Measurements from ENCODE around the gene SFXN3. TPM values are rescaled to one million over a fixed set of nuclear protein-coding genes. Genes with fewer than 3 reads are reported as not detected.

The SFXN3 gene
- total and polyA plus RNA-seq, 2 of the 13 experiments (the other 11 are each of a cell fraction or from before 2014, with no cell fraction given), result 16.8 to 71.5 TPM

- TF ChIP-seq AHDC1 (CRISPR knock-in tag; IDR thresholded peaks at IDR 0.05; ENCODE audit: borderline replicate concordance) (peak; percentile 63; the same call in 1 of the 2 replicates), ZBTB7A (CRISPR knock-in tag; IDR thresholded peaks at IDR 0.05) (0 out of 2 replicates have a peak, but pooled peaks have one; percentile 41), IKZF5 (CRISPR knock-in tag; IDR thresholded peaks at IDR 0.05) (peak; percentile 19; the same call in 1 of the 2 replicates), YEATS2 (CRISPR knock-in tag; IDR thresholded peaks at IDR 0.05; ENCODE audit: borderline replicate concordance) (peak; percentile 52), PAF1 (CRISPR knock-in tag; IDR thresholded peaks at IDR 0.05) (no peak), ZNF430 (CRISPR knock-in tag; IDR thresholded peaks at IDR 0.05) (0 out of 2 replicates have a peak, but pooled peaks have one; percentile 77), ZFP36L1 (CRISPR knock-in tag; IDR thresholded peaks at IDR 0.05) (0 out of 2 replicates have a peak, but pooled peaks have one; percentile 18), SUZ12 (IDR thresholded peaks at IDR 0.05; ENCODE audit: low read depth, low read length) (no peak), ZNF556 (CRISPR knock-in tag; IDR thresholded peaks at IDR 0.05; ENCODE audit: borderline replicate concordance) (0 out of 2 replicates have a peak, but pooled peaks have one; percentile 36), MXD4 (CRISPR knock-in tag; IDR thresholded peaks at IDR 0.05) (0 out of 2 replicates have a peak, but pooled peaks have one; percentile 16), HDAC1 (CRISPR knock-in tag; IDR thresholded peaks at IDR 0.05) (peak; percentile 84), ZNF563 (CRISPR knock-in tag; IDR thresholded peaks at IDR 0.05) (peak; percentile 36; the same call in 1 of the 2 replicates), MLLT10 (CRISPR knock-in tag; IDR thresholded peaks at IDR 0.05) (no peak), GABPB1 (CRISPR knock-in tag; IDR thresholded peaks at IDR 0.05) (peak; percentile 77; the same call in 1 of the 2 replicates), ZNF564 (CRISPR knock-in tag; IDR thresholded peaks at IDR 0.05) (no peak), MYC (CRISPR knock-in tag; IDR thresholded peaks at IDR 0.05; ENCODE audit: borderline replicate concordance) (peak; percentile 65; the same call in 1 of the 2 replicates), DNMT3B (CRISPR knock-in tag; conservative IDR thresholded peaks at IDR 0.05) (no peak), HOXD1 (CRISPR knock-in tag; IDR thresholded peaks at IDR 0.05) (peak; percentile 53), ZNF496 (CRISPR knock-in tag; IDR thresholded peaks at IDR 0.05; ENCODE audit: insufficient replicate concordance) (no peak), KDM4B (CRISPR knock-in tag; IDR thresholded peaks at IDR 0.05) (0 out of 2 replicates have a peak, but pooled peaks have one; percentile 58)
Measured at GRCh38 chr10:101060951-101061623, 30.1 kb downstream of the SFXN3 start (continued).
